ENCODE results near the gene IRX4. TPM values are rescaled to one million over a fixed set of nuclear protein-coding genes. Genes with fewer than 3 reads are reported as not detected.

IRX4 gene
- polyA plus RNA-seq, 1 experiment = not detected

DNA sequence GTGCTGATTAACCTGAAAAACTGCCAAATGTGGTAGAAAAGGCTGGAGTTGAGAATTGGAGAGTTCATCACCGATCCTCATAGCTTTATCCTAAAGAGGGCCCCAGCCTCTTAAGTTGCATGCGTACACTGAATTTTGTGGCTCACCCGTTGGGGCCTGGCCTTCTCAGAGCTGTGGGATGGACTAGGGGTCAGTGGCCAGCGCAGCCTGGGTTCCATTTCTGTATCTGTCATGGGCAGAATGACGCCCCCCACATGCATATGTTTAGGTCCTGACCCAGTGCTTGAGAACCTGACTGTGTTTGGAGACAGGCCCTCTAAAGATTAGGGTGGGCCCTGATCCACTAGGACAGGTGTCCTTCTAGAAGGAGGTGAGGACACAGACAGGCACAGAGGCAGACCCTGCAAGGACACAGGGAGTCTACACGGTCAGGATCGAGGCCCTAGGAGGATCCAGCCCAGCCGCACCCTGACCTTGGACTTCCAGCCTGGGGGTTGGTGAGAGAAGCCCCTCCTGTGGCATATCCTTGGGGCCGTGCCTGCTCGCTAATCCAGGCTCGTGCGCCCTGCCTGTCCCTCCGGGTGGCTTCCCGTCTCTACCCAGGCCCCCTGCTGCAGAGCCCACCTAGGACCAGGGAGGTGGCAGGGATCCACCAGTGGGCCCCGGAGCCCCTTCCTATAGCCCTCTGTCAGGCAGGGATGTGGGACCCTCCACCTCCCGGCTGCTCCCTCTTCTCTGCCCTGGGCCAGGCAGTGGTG is 49.3 kb downstream of the IRX4 start:
- no peak overlapping the region for H3K4me3 ChIP-seq (ENCODE audit: low read depth, low read length)
- ChIA-PET CTCF (interaction anchor here (1.3 kb wide), 1 partner anchor 31 kb away, joined by 3 read pairs; no protein-coding TSS in a partner anchor), POLR2A (no interaction called here)
- H3K9me3 ChIP-seq (ENCODE audit: control insufficient read depth, insufficient read depth, low read length) = no peaks in the 10 kb centered on the region; the same call in 1 of the 2 replicates
- TF ChIP-seq, protein P1, sequence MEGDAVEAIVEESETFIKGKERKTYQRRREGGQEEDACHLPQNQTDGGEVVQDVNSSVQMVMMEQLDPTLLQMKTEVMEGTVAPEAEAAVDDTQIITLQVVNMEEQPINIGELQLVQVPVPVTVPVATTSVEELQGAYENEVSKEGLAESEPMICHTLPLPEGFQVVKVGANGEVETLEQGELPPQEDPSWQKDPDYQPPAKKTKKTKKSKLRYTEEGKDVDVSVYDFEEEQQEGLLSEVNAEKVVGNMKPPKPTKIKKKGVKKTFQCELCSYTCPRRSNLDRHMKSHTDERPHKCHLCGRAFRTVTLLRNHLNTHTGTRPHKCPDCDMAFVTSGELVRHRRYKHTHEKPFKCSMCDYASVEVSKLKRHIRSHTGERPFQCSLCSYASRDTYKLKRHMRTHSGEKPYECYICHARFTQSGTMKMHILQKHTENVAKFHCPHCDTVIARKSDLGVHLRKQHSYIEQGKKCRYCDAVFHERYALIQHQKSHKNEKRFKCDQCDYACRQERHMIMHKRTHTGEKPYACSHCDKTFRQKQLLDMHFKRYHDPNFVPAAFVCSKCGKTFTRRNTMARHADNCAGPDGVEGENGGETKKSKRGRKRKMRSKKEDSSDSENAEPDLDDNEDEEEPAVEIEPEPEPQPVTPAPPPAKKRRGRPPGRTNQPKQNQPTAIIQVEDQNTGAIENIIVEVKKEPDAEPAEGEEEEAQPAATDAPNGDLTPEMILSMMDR (IDR thresholded peaks at IDR 0.05; ENCODE audit: low read depth, low read length) = no peak
- H3K27ac ChIP-seq (ENCODE audit: low read depth, low read length) = no peak overlapping the region
- no peak for DNase-seq (ENCODE audit: low read depth, low spot score)
- H3K27me3 ChIP-seq (ENCODE audit: control insufficient read depth, insufficient read depth, low read length) = peaks cover 45% of the 10 kb centered on the region

DNA sequence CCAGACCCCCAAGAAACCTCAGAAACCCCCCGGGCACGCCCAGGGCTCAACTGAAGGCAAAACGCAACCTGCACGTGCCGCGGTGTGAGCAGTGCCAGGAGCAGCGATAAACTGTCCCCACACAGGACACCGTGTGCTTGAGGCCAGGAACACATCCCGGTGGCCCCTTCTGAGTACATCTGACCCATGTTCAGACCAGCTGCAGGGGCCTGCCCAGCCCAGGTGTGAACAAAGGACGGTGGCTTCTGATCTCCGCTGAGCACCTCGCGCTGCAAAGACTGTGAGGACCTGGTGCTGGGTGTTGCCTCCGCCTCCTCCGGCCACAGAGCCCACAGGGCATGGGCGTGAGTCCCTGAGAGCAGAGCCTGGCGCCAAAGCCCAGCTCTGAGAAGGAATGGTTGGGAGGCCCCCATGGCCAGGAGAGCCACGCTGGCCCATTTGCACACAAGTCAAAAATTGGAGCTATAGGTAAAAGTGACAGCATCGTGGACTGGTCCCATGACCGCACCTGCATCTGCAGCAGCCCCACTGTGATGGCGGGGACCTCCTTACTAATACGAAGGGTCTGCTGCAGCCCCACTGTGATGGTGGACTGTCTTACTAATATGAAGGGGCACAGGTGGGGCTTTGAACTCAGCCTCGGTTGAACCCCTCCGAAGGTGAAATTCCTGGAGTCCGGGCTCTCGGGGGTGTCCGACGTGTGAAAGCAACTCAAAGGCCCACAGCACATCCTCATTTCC is 50.0 kb downstream of the IRX4 start:
- peaks cover 40% of the 10 kb centered on the region for H3K27me3 ChIP-seq (ENCODE audit: control insufficient read depth, insufficient read depth, low read length)
- TF ChIP-seq, protein P1 (IDR thresholded peaks at IDR 0.05; ENCODE audit: low read depth, low read length) = no peak
- DNase-seq (ENCODE audit: low read depth, low spot score) = no peak
- H3K27ac ChIP-seq (ENCODE audit: low read depth, low read length) = no peak overlapping the region
- ChIA-PET POLR2A (no interaction called here), CTCF (interaction anchor here (1.3 kb wide), 1 partner anchor 30 kb away, joined by 3 read pairs; no protein-coding TSS in a partner anchor)
- peaks cover 6% of the 10 kb centered on the region; the same call in 1 of the 2 replicates for H3K9me3 ChIP-seq (ENCODE audit: control insufficient read depth, insufficient read depth, low read length)
- H3K4me3 ChIP-seq (ENCODE audit: low read depth, low read length) = no peak overlapping the region

DNA sequence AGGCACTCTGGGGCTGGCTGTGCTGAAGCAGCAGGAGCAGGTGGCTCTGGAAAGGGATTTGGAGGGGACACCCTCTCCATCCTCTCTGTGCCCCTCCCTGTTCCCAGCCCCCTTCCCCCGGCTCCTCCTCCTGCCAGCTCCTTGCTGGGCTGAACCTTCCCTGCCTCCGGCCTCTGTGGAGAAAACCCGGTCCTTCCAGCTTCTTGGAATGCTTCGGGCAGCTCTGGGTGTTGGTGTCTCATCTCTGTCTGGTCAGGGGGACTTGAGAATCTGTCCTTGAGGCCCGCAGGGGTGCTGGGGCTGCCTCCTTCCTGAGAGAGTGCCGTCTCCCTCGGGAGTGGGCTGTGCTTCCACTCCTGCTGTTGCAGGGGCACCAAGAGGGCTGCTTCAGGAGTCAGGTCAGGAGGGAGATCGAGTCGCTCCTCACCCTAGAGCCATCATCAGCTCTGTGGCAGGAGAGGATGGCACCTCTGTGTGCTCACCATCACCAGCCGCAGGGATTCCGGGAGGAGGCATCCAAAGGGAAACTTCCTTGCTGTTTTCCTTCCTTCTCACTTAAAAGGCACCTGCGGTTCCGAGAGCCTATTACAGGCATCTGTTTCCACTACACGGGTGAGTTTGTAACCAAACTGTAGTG is 50.9 kb downstream of the IRX4 start:
- Histone ChIP-seq H3K4me3 (ENCODE audit: low read depth, low read length) (no peak overlapping the region), H3K27ac (ENCODE audit: low read depth, low read length) (no peak overlapping the region), H3K9me3 (ENCODE audit: control insufficient read depth, insufficient read depth, low read length) (peaks cover 6% of the 10 kb centered on the region; the same call in 1 of the 2 replicates), H3K27me3 (ENCODE audit: control insufficient read depth, insufficient read depth, low read length) (peaks cover 40% of the 10 kb centered on the region)
- TF ChIP-seq, protein P1 (IDR thresholded peaks at IDR 0.05; ENCODE audit: low read depth, low read length) = no peak
- DNase-seq (ENCODE audit: low read depth, low spot score) = no peak
- POLR2A ChIA-PET = no interaction called here
- CTCF ChIA-PET = interaction anchor here (0.6 kb wide), 1 partner anchor 660 kb away, joined by 4 read pairs; no protein-coding TSS in a partner anchor

DNA sequence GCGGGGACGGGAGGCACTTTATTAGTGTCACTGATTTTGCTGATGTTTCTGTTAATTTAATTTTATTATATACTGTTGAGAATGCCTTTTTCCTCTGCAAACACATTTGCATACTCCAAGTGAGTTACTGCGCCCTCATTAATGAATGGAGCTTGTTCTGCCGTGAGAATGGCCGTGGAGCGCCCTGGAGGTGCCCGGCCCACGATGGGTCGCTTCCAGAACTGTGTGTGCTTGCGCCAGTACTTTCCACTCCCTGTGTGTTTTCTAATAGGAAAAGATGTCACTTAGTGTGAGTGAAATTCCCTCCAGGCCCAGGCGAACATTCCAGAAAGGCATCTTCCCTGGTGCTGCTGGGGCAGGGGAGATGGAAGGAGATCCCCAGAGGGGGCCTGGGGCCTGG is 51.5 kb downstream of the IRX4 start:
- DNase-seq (ENCODE audit: low read depth, low spot score) = no peak
- TF ChIP-seq, protein P1 (IDR thresholded peaks at IDR 0.05; ENCODE audit: low read depth, low read length) = no peak
- ChIA-PET POLR2A (no interaction called here), CTCF (no interaction called here)
- peaks cover 34% of the 10 kb centered on the region for H3K27me3 ChIP-seq (ENCODE audit: control insufficient read depth, insufficient read depth, low read length)
- no peak overlapping the region for H3K27ac ChIP-seq (ENCODE audit: low read depth, low read length)
- H3K9me3 ChIP-seq (ENCODE audit: control insufficient read depth, insufficient read depth, low read length) = peaks cover 6% of the 10 kb centered on the region; the same call in 1 of the 2 replicates
- H3K4me3 ChIP-seq (ENCODE audit: low read depth, low read length) = no peak overlapping the region
